Peyer's patch (tissue), 4 donors: ENCODE results near the gene APOA4. TPM values are rescaled to one million over a fixed set of nuclear protein-coding genes. Genes with fewer than 3 reads are reported as not detected.
A peak's percentile ranks its signal among the peaks of the same experiment; 100 is the strongest.

Source experiments
- DNase-seq, 3 donors: peaks; one replicate each; pipeline ENCODE4 v3.0.0-alpha.2; 2017 to 2019
- H3K27ac ChIP-seq, 4 donors: fragments of 200-600 bp; sonication (generic); one replicate each; pipeline ENCODE4 v1.5.1; 2016 to 2019
- H3K27me3 ChIP-seq, 2 donors: fragments of 200-600 bp; sonication (generic); one replicate each; pipeline ENCODE4 v1.5.1; 2019
- H3K36me3 ChIP-seq, 3 donors: fragments of 200-600 bp; sonication (generic); one replicate each; pipeline ENCODE4 v1.5.1; 2016 to 2019
- H3K4me1 ChIP-seq, 4 donors: fragments of 200-600 bp; sonication (generic); one replicate each; pipeline ENCODE4 v1.5.1; 2016 to 2019
- H3K4me3 ChIP-seq, 4 donors: fragments of 200-600 bp; sonication (generic); 1 replicate in 3 of 4; 2 replicates in 1 of 4; pipeline ENCODE4 v1.5.1; 2016 to 2019; ENCODE audit warnings: mild to moderate bottlenecking in 1 of 4
- H3K9me3 ChIP-seq, 4 donors: fragments of 200-600 bp; sonication (generic); one replicate each; pipeline ENCODE4 v1.5.1; 2016 to 2019; ENCODE audit warnings: mild to moderate bottlenecking in 1 of 4
- POLR2A ChIP-seq, 2 donors: fragments of 450-650 bp; IDR thresholded peaks; one replicate each; pipeline ENCODE4 v1.5.1; 2017; ENCODE audit warnings: antibody characterized with exemption in 2 of 2, mild to moderate bottlenecking in 2 of 2, moderate library complexity in 2 of 2
- total RNA-seq, 4 donors: library from RNA; depleted of rRNA; stranded (reverse); fragments of >200 nt; gene quantifications; one replicate each; pipeline ENCODE4 v1.1.0, GENCODE V29; 2016
- TF ChIP-seq, protein P1 (sequence below), 6 experiments: fragments of 450-650 bp in 4 of 6; fragments of 200-600 bp in 2 of 6; sonication (generic) in 1 of 6; IDR thresholded peaks; one replicate each; pipeline ENCODE4 v1.5.1; 2017 to 2019; ENCODE audit warnings: antibody characterized with exemption in 6 of 6, mild to moderate bottlenecking in 3 of 6, moderate library complexity in 1 of 6

APOA4 gene
- total RNA-seq, 4 donors from 2014 or later: 107 to 10,211 (median 6,146) TPM

GRCh38 chr11:116776522-116776984 lies 46.6 kb downstream of the APOA4 start:
- TF ChIP-seq, protein P1, sequence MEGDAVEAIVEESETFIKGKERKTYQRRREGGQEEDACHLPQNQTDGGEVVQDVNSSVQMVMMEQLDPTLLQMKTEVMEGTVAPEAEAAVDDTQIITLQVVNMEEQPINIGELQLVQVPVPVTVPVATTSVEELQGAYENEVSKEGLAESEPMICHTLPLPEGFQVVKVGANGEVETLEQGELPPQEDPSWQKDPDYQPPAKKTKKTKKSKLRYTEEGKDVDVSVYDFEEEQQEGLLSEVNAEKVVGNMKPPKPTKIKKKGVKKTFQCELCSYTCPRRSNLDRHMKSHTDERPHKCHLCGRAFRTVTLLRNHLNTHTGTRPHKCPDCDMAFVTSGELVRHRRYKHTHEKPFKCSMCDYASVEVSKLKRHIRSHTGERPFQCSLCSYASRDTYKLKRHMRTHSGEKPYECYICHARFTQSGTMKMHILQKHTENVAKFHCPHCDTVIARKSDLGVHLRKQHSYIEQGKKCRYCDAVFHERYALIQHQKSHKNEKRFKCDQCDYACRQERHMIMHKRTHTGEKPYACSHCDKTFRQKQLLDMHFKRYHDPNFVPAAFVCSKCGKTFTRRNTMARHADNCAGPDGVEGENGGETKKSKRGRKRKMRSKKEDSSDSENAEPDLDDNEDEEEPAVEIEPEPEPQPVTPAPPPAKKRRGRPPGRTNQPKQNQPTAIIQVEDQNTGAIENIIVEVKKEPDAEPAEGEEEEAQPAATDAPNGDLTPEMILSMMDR (IDR thresholded peaks at IDR 0.05): no peak
- TF ChIP-seq POLR2A (IDR thresholded peaks at IDR 0.05): no peak
- no peak overlapping the region for H3K4me3 ChIP-seq
- peaks cover 0 to 52% (median 0%) of the 10 kb centered on the region in 3 donors for H3K36me3 ChIP-seq
- H3K9me3 ChIP-seq: no peaks in the 10 kb centered on the region
- no peak overlapping the region for H3K27ac ChIP-seq
- no peak for DNase-seq
- H3K27me3 ChIP-seq: no peaks in the 10 kb centered on the region
- peaks cover 0 to 6% (median 4%) of the 10 kb centered on the region in 4 donors for H3K4me1 ChIP-seq

DNA sequence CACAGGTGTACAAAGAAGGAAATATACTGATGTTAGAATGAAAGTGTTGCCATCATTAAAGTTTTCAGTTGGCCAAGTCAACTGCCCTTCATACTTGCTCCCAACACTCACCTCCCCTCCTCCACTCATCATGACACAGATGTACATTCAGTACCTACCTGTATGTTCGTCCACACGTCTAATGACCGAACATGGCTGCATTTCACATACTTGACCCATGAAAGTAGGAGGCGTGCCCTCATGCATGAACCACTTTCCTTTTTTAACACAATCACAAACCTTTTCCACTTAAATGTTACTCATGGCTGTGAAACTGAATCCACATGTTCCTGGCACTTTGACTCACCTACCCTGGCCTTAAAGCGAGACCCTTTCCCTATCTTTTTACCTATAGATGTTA lies 47.1 kb downstream of the APOA4 start:
- TF ChIP-seq, protein P1 (IDR thresholded peaks at IDR 0.05): no peak
- TF ChIP-seq POLR2A (IDR thresholded peaks at IDR 0.05): no peak
- Histone ChIP-seq H3K36me3 (peaks cover 0 to 48% (median 0%) of the 10 kb centered on the region in 3 donors), H3K4me1 (peaks cover 0 to 11% (median 5%) of the 10 kb centered on the region in 4 donors), H3K4me3 (no peak overlapping the region), H3K27me3 (no peaks in the 10 kb centered on the region), H3K27ac (no peak overlapping the region), H3K9me3 (no peaks in the 10 kb centered on the region)
- no peak for DNase-seq

DNA sequence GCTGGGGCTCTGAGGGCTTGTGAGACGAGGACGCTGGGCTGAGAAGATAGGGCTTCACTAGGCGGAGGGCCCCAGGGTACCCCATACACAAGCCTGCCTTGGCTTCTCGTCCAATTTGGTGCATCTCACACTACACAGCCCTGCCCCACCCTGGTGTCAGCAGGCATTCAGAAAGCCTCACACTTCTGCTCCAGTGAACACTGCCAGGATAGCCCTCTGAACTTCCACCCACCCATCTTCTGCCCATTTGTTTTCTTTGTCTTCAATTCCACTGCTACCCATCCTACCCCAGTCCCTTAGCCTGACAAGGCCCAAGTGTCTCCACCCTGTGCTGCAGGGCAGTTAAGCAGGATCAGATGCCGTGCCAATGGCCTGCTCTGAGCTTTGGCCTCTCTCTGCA lies 48.4 kb downstream of the APOA4 start:
- no peak for DNase-seq
- Histone ChIP-seq H3K4me3 (no peak overlapping the region), H3K27me3 (no peaks in the 10 kb centered on the region), H3K9me3 (no peaks in the 10 kb centered on the region), H3K36me3 (peaks cover 0 to 36% (median 0%) of the 10 kb centered on the region in 3 donors), H3K27ac (no peak overlapping the region), H3K4me1 (peaks cover 0 to 15% (median 5%) of the 10 kb centered on the region in 4 donors)
- TF ChIP-seq, protein P1 (IDR thresholded peaks at IDR 0.05): no peak
- no peak for TF ChIP-seq POLR2A (IDR thresholded peaks at IDR 0.05)

DNA sequence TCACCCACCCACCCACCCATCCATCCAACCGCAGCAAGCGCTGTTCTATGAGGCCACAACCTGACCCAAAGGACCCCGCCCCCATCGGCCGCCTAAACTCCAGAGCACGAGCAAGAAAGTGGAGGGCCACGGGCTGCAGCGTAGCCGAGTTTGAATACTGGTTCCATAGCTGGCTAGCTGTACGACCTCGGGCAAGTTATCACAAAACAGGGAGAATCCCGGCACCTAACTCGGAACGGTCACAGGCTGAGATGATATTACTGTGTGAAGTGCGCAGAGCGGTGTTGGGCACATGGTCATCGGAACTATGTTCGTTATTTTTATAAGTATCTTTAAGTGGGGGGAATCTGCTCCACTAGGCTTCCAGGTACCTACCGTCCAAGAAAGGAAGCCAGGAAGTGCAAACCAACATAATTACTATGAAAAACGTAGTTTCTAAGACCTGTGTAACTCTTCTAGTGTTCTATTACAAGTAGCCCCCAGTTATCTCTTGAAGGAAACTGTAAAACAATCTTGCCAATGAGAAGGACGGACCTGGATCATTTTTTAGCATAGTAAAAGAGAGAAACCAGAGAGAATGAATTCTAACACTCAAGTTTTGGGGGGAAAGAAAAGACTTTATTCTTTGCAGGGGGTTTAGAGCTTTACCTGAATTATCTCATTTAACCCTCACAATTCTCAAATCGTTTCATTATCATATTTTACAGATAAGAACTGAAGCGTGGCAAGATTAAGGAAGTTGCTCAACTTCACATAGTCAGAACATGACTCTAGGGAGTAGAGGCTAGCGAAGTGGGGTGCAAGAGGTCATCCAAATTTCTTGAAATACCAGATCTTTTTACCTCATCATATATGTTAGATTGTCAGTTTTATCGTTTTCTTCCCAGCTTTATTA lies 49.7 kb downstream of the APOA4 start:
- peaks cover 0 to 15% (median 5%) of the 10 kb centered on the region in 4 donors for H3K4me1 ChIP-seq
- DNase-seq: no peak
- TF ChIP-seq, protein P1 (IDR thresholded peaks at IDR 0.05): no peak
- no peak for TF ChIP-seq POLR2A (IDR thresholded peaks at IDR 0.05)
- no peaks in the 10 kb centered on the region for H3K9me3 ChIP-seq
- peaks cover 0 to 36% (median 0%) of the 10 kb centered on the region in 3 donors for H3K36me3 ChIP-seq
- H3K27me3 ChIP-seq: no peaks in the 10 kb centered on the region
- H3K27ac ChIP-seq: peak overlapping the region; percentile 83 to 91 (median 87)
- H3K4me3 ChIP-seq: peak overlapping the region; percentile 61 to 91 (median 78)

- H3K36me3 ChIP-seq: peaks cover 0 to 28% (median 0%) of the 10 kb centered on the region in 3 donors
- TF ChIP-seq, protein P1 (IDR thresholded peaks at IDR 0.05): peak in 1 of 6 experiments; percentile 2
- peak; percentile 66 to 75 for TF ChIP-seq POLR2A (IDR thresholded peaks at IDR 0.05)
- DNase-seq: peak; percentile 89 to 96 (median 96)
- peak within 1 kb of the TSS; percentile 61 to 91 (median 78) for H3K4me3 ChIP-seq
- H3K4me1 ChIP-seq: peaks cover 0 to 15% (median 5%) of the 10 kb centered on the region in 4 donors
- H3K27ac ChIP-seq: peak within 1 kb of the TSS; percentile 83 to 91 (median 87)
- no peaks in the 10 kb centered on the region for H3K27me3 ChIP-seq
- H3K9me3 ChIP-seq: no peaks in the 10 kb centered on the region
These were observed 50.5 kb downstream of the APOA4 start, which contains the start of gene BUD13 for GRCh38 chr11:116772443-116773202. Gene BUD13, minus strand, starts transcription at chr11:116772987. Its CDS starts 23 bp downstream, at chr11:116772964.
